Prostate gland (tissue), 2 donors: ENCODE results near the gene LPP. TPM values are rescaled to one million over a fixed set of nuclear protein-coding genes. Genes with fewer than 3 reads are reported as not detected.

Experiments
- DNase-seq: peaks from one replicate; pipeline ENCODE4 v3.0.0-alpha.2; 2019; ENCODE audit warnings: low spot score
- H3K27ac ChIP-seq, 2 donors: fragments of 200-600 bp; sonication (generic); 2 replicates each; pipeline ENCODE4 v1.5.1; 2017 to 2019
- H3K27me3 ChIP-seq: fragments of 200-600 bp; sonication (generic); replicated peaks from 2 replicates; pipeline ENCODE4 v1.5.1; 2019; ENCODE audit not compliant: insufficient read depth
- H3K36me3 ChIP-seq, 2 donors: fragments of 200-600 bp; sonication (generic); 1 replicate in 1 of 2; 2 replicates in 1 of 2; pipeline versions ENCODE4 v1.5.1 to v1.8.1; 2017 to 2019
- H3K4me1 ChIP-seq: fragments of 200-600 bp; sonication (generic); replicated peaks from 2 replicates; pipeline ENCODE4 v1.5.1; 2019
- H3K4me3 ChIP-seq, 2 donors: fragments of 200-600 bp; sonication (generic); 2 replicates each; pipeline ENCODE4 v1.5.1; 2017 to 2019
- H3K9me3 ChIP-seq: fragments of 200-600 bp; sonication (generic); 2 replicates; pipeline ENCODE4 v1.5.1; 2017
- CTCF ChIP-seq, 4 experiments: fragments of 200-600 bp in 2 of 4; fragments of 450-650 bp in 2 of 4; sonication (generic) in 2 of 4; IDR thresholded peaks; 1 replicate in 3 of 4; 2 replicates in 1 of 4; pipeline ENCODE4 v1.5.1; 2016 to 2019; ENCODE audit warnings: antibody characterized with exemption in 4 of 4, mild to moderate bottlenecking in 2 of 4, moderate library complexity in 2 of 4
- POLR2A ChIP-seq: fragments of 450-650 bp; IDR thresholded peaks from one replicate; pipeline ENCODE4 v1.6.1; 2016; ENCODE audit warnings: antibody characterized with exemption, mild to moderate bottlenecking
- POLR2AphosphoS5 ChIP-seq: sonication (generic); formaldehyde crosslinking; IDR thresholded peaks from one replicate; pipeline ENCODE4 v1.6.1; 2017; ENCODE audit warnings: antibody characterized with exemption
- WGBS: methylation state at CpG from one replicate; pipeline ENCODE4 v1.1.5; 2018; 5-methylcytosine and 5-hydroxymethylcytosine counted together
- intact Hi-C: fragments of 100-400 bp; cut with DNase I; formaldehyde crosslinking; loops from one replicate; pipeline ENCODE4 v1.14.2; 2022
- total RNA-seq, 2 donors: library from RNA; depleted of rRNA; stranded (reverse); fragments of >200 nt; gene quantifications; one replicate each; pipeline ENCODE4 v1.1.0, GENCODE V29; 2016

Gene LPP
- total RNA-seq, 2 donors from 2014 or later, result 219 to 248 TPM

- no peak overlapping the region for H3K27ac ChIP-seq
- 95% methylated on average over 2 of the region's 2 CpGs for WGBS
- no peak overlapping the region for H3K4me3 ChIP-seq
- H3K36me3 ChIP-seq, result no peaks in the 10 kb centered on the region
- TF ChIP-seq POLR2A (no peak), CTCF (IDR thresholded peaks at IDR 0.05) (no peak), POLR2AphosphoS5 (no peak)
- intact Hi-C loops, result no loop called here
- no peaks in the 10 kb centered on the region for H3K27me3 ChIP-seq
- DNase-seq, result no peak
- H3K9me3 ChIP-seq, result no peaks in the 10 kb centered on the region
- no peaks in the 10 kb centered on the region for H3K4me1 ChIP-seq
Measured at GRCh38 chr3:188200481-188200880, 46.5 kb downstream of the LPP start.

- H3K4me1 ChIP-seq, result peaks cover 6% of the 10 kb centered on the region
- intact Hi-C loops, result no loop called here
Measured at GRCh38 chr3:188202358-188203138, 48.6 kb downstream of the LPP start.

GRCh38 chr3:188204526-188204925 lies 50.6 kb downstream of the LPP start:
- no peaks in the 10 kb centered on the region for H3K36me3 ChIP-seq
- peaks cover 11% of the 10 kb centered on the region for H3K4me1 ChIP-seq
- no peaks in the 10 kb centered on the region for H3K9me3 ChIP-seq
- no peak overlapping the region for H3K27ac ChIP-seq
- intact Hi-C loops, result no loop called here
- WGBS, result 68% methylated on average over 2 of the region's 2 CpGs
- no peaks in the 10 kb centered on the region for H3K27me3 ChIP-seq
- no peak for TF ChIP-seq CTCF (IDR thresholded peaks at IDR 0.05)
- TF ChIP-seq POLR2A, result no peak
- no peak for TF ChIP-seq POLR2AphosphoS5
- no peak overlapping the region for H3K4me3 ChIP-seq
- no peak for DNase-seq

More at GRCh38 chr3:188202358-188203138, 48.6 kb downstream of the LPP start:
- Histone ChIP-seq H3K36me3 (no peaks in the 10 kb centered on the region), H3K4me3 (no peak overlapping the region), H3K27me3 (no peaks in the 10 kb centered on the region), H3K9me3 (no peaks in the 10 kb centered on the region), H3K27ac (no peak overlapping the region)
- TF ChIP-seq POLR2AphosphoS5, result no peak
- no peak for TF ChIP-seq CTCF (IDR thresholded peaks at IDR 0.05)
- no peak for TF ChIP-seq POLR2A
- no peak for DNase-seq
- WGBS, result 88% methylated on average over 10 of the region's 10 CpGs

GRCh38 chr3:188205992-188206416 lies 52.0 kb downstream of the LPP start:
- Histone ChIP-seq H3K4me3 (no peak overlapping the region), H3K9me3 (no peaks in the 10 kb centered on the region), H3K4me1 (peaks cover 11% of the 10 kb centered on the region), H3K27me3 (no peaks in the 10 kb centered on the region), H3K27ac (peak overlapping the region; percentile 30 to 62), H3K36me3 (no peaks in the 10 kb centered on the region)
- 86% methylated on average over 7 of the region's 7 CpGs for WGBS
- intact Hi-C loops, result loop anchor here (5.0 kb wide), 1 partner anchor 49 kb away; no protein-coding TSS in a partner anchor
- no peak for DNase-seq
- no peak for TF ChIP-seq POLR2AphosphoS5
- TF ChIP-seq POLR2A, result no peak
- no peak for TF ChIP-seq CTCF (IDR thresholded peaks at IDR 0.05)

- 17% methylated on average over 3 of the region's 3 CpGs for WGBS
- Histone ChIP-seq H3K9me3 (no peaks in the 10 kb centered on the region), H3K36me3 (no peaks in the 10 kb centered on the region), H3K27me3 (no peaks in the 10 kb centered on the region), H3K4me3 (no peak overlapping the region), H3K27ac (peak overlapping the region; percentile 30 to 62), H3K4me1 (peaks cover 11% of the 10 kb centered on the region)
- peak; percentile 30 for TF ChIP-seq POLR2AphosphoS5
- TF ChIP-seq POLR2A, result no peak
- peak; percentile 56 for DNase-seq
- intact Hi-C loops, result loop anchor here (5.0 kb wide), 1 partner anchor 49 kb away; no protein-coding TSS in a partner anchor
Measured at GRCh38 chr3:188206787-188207186, 52.8 kb downstream of the LPP start.
